ENCODE measurements around the gene ADARB2. TPM values are rescaled to one million over a fixed set of nuclear protein-coding genes. Genes with fewer than 3 reads are reported as not detected.

The ADARB2 gene
- total and polyA plus RNA-seq, 3 donors from 2014 or later = 8.5 to 13.0 (median 10.4) TPM

DNA sequence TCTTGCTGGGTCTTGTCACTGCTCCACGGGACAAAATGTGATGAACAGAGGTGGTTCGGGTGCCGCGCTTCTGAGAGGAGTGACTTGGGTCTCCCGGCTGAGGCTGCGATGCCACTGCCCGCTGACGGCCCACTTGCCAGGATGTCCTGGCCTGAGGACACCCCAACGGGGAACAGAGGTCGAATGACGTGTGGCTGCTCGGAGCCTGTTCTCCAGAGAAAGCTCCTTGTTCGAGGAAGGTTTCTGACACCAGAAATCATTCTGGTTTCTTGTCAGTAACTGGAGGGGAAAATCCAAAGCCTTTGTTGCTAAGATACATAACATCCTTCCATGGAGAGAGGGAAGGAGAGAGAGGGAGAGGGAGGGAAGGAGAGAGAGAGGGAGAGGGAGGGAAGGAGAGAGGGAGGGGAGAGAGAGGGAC lies 444.7 kb downstream of the ADARB2 start:
- Histone ChIP-seq H3K27ac (no peak overlapping the region), H3K36me3 (ENCODE audit: low read depth, missing control alignments) (no peaks in the 10 kb centered on the region), H3K4me1 (peaks cover 5% of the 10 kb centered on the region), H3K4me3 (no peak overlapping the region), H3K9me3 (no peaks in the 10 kb centered on the region), H3K27me3 (no peaks in the 10 kb centered on the region)
- intact Hi-C loops (cut with DNase I; ENCODE audit: low total_unique reads) = no loop called here
- TF ChIP-seq, protein P1, sequence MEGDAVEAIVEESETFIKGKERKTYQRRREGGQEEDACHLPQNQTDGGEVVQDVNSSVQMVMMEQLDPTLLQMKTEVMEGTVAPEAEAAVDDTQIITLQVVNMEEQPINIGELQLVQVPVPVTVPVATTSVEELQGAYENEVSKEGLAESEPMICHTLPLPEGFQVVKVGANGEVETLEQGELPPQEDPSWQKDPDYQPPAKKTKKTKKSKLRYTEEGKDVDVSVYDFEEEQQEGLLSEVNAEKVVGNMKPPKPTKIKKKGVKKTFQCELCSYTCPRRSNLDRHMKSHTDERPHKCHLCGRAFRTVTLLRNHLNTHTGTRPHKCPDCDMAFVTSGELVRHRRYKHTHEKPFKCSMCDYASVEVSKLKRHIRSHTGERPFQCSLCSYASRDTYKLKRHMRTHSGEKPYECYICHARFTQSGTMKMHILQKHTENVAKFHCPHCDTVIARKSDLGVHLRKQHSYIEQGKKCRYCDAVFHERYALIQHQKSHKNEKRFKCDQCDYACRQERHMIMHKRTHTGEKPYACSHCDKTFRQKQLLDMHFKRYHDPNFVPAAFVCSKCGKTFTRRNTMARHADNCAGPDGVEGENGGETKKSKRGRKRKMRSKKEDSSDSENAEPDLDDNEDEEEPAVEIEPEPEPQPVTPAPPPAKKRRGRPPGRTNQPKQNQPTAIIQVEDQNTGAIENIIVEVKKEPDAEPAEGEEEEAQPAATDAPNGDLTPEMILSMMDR (IDR thresholded peaks at IDR 0.05) = no peak
- no peak for TF ChIP-seq POLR2A (IDR thresholded peaks at IDR 0.05)
- WGBS, 2 donors = 84 to 87% methylated on average over 13 of the region's 13 CpGs
- DNase-seq = no peak

GRCh38 chr10:1291178-1292090 lies 445.9 kb downstream of the ADARB2 start:
- Histone ChIP-seq H3K27ac (no peak overlapping the region), H3K4me3 (no peak overlapping the region), H3K36me3 (ENCODE audit: low read depth, missing control alignments) (no peaks in the 10 kb centered on the region), H3K4me1 (no peaks in the 10 kb centered on the region), H3K9me3 (no peaks in the 10 kb centered on the region), H3K27me3 (no peaks in the 10 kb centered on the region)
- 75 to 89% methylated on average over 14 to 27 of the region's 27 CpGs for WGBS, 2 donors
- intact Hi-C loops (cut with DNase I; ENCODE audit: low total_unique reads) = no loop called here
- peak; percentile 4 for DNase-seq
- TF ChIP-seq, protein P1 (IDR thresholded peaks at IDR 0.05) = no peak
- TF ChIP-seq POLR2A (IDR thresholded peaks at IDR 0.05) = no peak

GRCh38 chr10:1290071-1290471 lies 447.3 kb downstream of the ADARB2 start:
- 91 to 93% methylated on average over 4 to 8 of the region's 8 CpGs for WGBS, 2 donors
- no peaks in the 10 kb centered on the region for H3K9me3 ChIP-seq
- DNase-seq = peak; percentile 2
- no peak overlapping the region for H3K27ac ChIP-seq
- intact Hi-C loops (cut with DNase I; ENCODE audit: low total_unique reads) = no loop called here
- no peaks in the 10 kb centered on the region for H3K27me3 ChIP-seq
- no peak overlapping the region for H3K4me3 ChIP-seq
- no peaks in the 10 kb centered on the region for H3K36me3 ChIP-seq (ENCODE audit: low read depth, missing control alignments)
- TF ChIP-seq, protein P1 (IDR thresholded peaks at IDR 0.05) = no peak
- TF ChIP-seq POLR2A (IDR thresholded peaks at IDR 0.05) = no peak
- H3K4me1 ChIP-seq = no peaks in the 10 kb centered on the region

DNA sequence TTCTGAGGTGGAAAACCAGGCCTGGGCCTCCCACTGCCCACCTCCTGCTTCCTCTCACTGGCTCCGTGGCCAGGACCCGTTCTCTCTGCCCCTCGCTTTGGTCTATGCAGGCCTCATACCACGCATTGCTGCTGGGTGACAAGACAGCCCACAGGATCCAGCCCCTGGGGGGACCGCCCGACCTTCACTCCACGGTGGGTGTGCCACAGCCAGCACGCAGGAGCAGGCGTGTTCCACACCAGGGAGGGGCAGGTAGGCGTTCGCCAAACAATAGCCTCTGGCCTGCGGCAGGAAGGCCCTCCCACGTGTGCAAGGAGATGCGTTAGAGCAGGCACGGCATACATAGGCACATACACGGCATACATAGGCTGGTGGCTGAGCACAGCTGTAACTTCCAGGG lies 447.7 kb downstream of the ADARB2 start:
- H3K4me1 ChIP-seq = no peaks in the 10 kb centered on the region
- TF ChIP-seq POLR2A (IDR thresholded peaks at IDR 0.05) = no peak
- TF ChIP-seq, protein P1 (IDR thresholded peaks at IDR 0.05) = no peak
- H3K36me3 ChIP-seq (ENCODE audit: low read depth, missing control alignments) = no peaks in the 10 kb centered on the region
- H3K27ac ChIP-seq = no peak overlapping the region
- intact Hi-C loops (cut with DNase I; ENCODE audit: low total_unique reads) = no loop called here
- no peaks in the 10 kb centered on the region for H3K27me3 ChIP-seq
- H3K4me3 ChIP-seq = no peak overlapping the region
- peak; percentile 3 for DNase-seq
- 77 to 82% methylated on average over 6 to 16 of the region's 16 CpGs for WGBS, 2 donors
- no peaks in the 10 kb centered on the region for H3K9me3 ChIP-seq

Data from testis (tissue), 3 donors.